Measurements from ENCODE around the gene RPL5.
A peak's percentile ranks its signal among the peaks of the same experiment; 100 is the strongest.

Gene RPL5

GRCh38 chr1:92855236-92855635 is 23.4 kb downstream of the RPL5 start:
- no peak for DNase-seq (ENCODE audit: low read depth)

GRCh38 chr1:92857817-92858216 is 26.0 kb downstream of the RPL5 start:
- DNase-seq (ENCODE audit: low read depth), result no peak

- peak; percentile 51 for DNase-seq (ENCODE audit: low read depth)
Observed at GRCh38 chr1:92858564-92859399, 26.9 kb downstream of the RPL5 start.

- DNase-seq (ENCODE audit: low read depth), result no peak
Observed at GRCh38 chr1:92859400-92860039, 27.7 kb downstream of the RPL5 start.

GRCh38 chr1:92862605-92863004 is 30.8 kb downstream of the RPL5 start:
- no peak for DNase-seq (ENCODE audit: low read depth)

GRCh38 chr1:92864131-92864530 is 32.3 kb downstream of the RPL5 start:
- no peak for DNase-seq (ENCODE audit: low read depth)

- DNase-seq (ENCODE audit: low read depth), result no peak
Observed at GRCh38 chr1:92870591-92870990, 38.8 kb downstream of the RPL5 start.

GRCh38 chr1:92872719-92873118 is 40.9 kb downstream of the RPL5 start:
- no peak for DNase-seq (ENCODE audit: low read depth)

- no peak for DNase-seq (ENCODE audit: low read depth)
Observed at GRCh38 chr1:92874987-92875386, 43.1 kb downstream of the RPL5 start.

- no peak for DNase-seq (ENCODE audit: low read depth)
Observed at GRCh38 chr1:92876351-92876750, 44.5 kb downstream of the RPL5 start.

GRCh38 chr1:92877081-92877711 is 45.4 kb downstream of the RPL5 start:
- DNase-seq (ENCODE audit: low read depth), result no peak

GRCh38 chr1:92877792-92878191 is 46.0 kb downstream of the RPL5 start:
- no peak for DNase-seq (ENCODE audit: low read depth)

GRCh38 chr1:92879316-92879968 is 47.6 kb downstream of the RPL5 start:
- no peak for DNase-seq (ENCODE audit: low read depth)

GRCh38 chr1:92881391-92881790 is 49.6 kb downstream of the RPL5 start:
- DNase-seq (ENCODE audit: low read depth), result no peak

GRCh38 chr1:92882819-92883218 is 51.0 kb downstream of the RPL5 start:
- peak; percentile 7 for DNase-seq (ENCODE audit: low read depth)

GRCh38 chr1:92883297-92883696 is 51.5 kb downstream of the RPL5 start:
- no peak for DNase-seq (ENCODE audit: low read depth)

- no peak for DNase-seq (ENCODE audit: low read depth)
Observed at GRCh38 chr1:92884195-92884594, 52.4 kb downstream of the RPL5 start.

GRCh38 chr1:92886886-92887419 is 55.1 kb downstream of the RPL5 start:
- DNase-seq (ENCODE audit: low read depth), result no peak

- DNase-seq (ENCODE audit: low read depth), result no peak
Observed at GRCh38 chr1:92887465-92887864, 55.6 kb downstream of the RPL5 start.

Measured in stimulated activated CD4-positive, alpha-beta T cell treated with anti-CD3 and anti-CD28 coated beads, Interleukin-2, amount 100 ng/mL, for 4 hours (primary cell).